Panc1 (cell line): ENCODE measurements around the gene BRICD5.

Experiments used
- CTCF ChIP-seq: fragments of 450-650 bp; IDR thresholded peaks from 2 replicates; pipeline ENCODE4 v1.5.1; 2017; ENCODE audit warnings: mild to moderate bottlenecking
- POLR2AphosphoS5 ChIP-seq: IDR thresholded peaks from 2 replicates; pipeline ENCODE4 v1.6.1; 2012; ENCODE audit warnings: mild to moderate bottlenecking, low read depth, low read length, moderate library complexity
- SIN3A ChIP-seq: IDR thresholded peaks from 2 replicates; pipeline ENCODE4 v1.6.1; 2012; ENCODE audit warnings: low read depth, mild to moderate bottlenecking, low read length, moderate library complexity, borderline replicate concordance; ENCODE audit not compliant: insufficient read depth
- TCF7L2 ChIP-seq: IDR thresholded peaks from 2 replicates; pipeline ENCODE4 v1.6.1; 2011; ENCODE audit warnings: mild to moderate bottlenecking, low read depth, low read length, inconsistent platforms

DNA sequence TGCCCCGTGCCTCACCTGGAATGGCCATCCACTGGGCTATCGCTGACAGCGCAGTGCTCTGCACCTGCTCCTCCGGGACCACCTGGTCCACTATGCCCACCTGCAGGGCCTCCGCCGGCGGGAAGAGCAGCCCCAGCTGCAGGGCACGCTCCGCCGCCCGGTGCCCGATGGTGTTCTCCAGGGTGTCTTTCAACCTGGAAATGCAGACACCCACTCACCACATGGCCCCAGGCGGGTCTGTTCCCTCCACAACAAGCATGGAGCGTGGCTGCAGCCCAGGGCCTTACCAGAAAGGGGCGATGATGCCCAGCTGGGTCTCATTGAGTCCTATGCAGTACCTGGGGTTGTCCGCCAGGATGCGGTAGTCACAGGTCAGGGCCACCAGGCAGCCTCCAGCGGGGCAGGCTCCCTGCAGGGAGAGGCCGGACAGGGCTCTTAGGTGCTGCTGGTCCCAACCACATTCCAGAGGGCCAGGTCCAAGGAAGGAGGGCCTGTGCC is 32.4 kb upstream of the BRICD5 start:
- TF ChIP-seq CTCF: peak; percentile 45; the same call in 1 of the 2 replicates
- TF ChIP-seq POLR2AphosphoS5: no peak
- TF ChIP-seq TCF7L2: no peak
- TF ChIP-seq SIN3A: no peak
